Measurements from ENCODE around the gene UNC50.
"Not testable (repeated sequence)": the region's sequence is repeated elsewhere in the genome, so short reads cannot be mapped to it uniquely, and the experiment has no call there.

UNC50 gene

DNA sequence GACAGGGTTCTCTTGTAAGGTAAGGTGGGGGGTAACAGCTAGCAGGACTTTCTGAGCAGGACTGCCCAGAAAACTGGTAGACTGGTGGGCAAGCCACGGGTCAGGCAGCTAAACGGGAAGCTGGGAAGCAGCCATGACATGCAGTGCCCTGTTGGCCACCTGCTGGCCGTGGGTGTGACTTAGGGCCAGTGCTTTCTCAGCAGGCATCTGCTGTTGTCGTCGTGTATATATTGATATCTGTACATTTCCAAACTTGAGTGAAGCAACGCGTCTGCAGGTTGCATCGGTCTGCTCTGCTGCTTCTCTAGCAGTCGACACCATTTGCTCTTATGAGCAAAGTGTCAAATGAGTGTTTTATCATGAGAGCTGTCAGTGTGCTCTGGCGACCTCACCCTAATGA lies 31.1 kb upstream of the UNC50 start:
- DNase-seq: no peak

DNA sequence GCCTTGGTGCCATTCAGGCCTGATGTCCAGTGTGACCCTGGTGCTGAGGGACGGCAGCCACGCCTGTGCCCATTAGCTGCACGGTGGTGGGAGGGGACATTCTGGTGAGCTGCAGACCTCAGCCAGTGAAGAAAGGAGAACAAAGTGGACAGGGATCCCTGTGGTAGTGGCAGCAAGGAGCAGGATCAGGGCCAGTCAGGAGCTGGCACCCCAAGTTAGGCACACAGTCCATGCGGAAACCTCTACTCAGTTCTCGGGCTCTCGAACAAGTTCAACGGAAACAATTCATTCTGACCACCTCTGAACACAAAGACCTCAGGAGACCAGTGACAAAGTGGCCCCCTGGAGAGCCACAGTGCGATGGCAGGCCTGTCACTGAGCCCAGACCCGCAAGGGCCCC lies 30.2 kb upstream of the UNC50 start:
- DNase-seq: no peak

GRCh38 chr2:98579926-98580325 lies 28.5 kb upstream of the UNC50 start:
- DNase-seq: no peak

GRCh38 chr2:98580656-98581284 lies 27.6 kb upstream of the UNC50 start:
- DNase-seq: no peak

GRCh38 chr2:98582523-98582922 lies 25.9 kb upstream of the UNC50 start:
- no peak for DNase-seq

DNA sequence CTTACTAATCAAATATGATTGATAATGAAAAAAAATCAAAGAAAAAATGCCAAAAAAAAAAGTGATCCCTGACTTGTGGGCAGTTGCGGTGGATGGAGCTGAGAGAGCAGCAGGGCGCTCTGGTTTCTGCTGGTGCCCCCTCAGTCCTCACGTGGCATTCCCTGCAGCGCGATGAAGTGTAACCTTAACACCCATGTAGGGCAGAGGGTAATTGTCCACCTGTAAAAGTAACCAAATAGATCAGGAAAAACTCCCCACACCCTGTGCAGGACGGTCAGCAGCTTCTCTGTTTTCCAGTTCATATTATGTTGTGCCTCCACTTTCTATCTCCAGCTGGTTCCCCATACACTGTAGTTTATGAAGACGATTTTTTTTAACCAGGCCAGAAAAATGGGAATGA lies 25.1 kb upstream of the UNC50 start:
- DNase-seq: no peak

DNA sequence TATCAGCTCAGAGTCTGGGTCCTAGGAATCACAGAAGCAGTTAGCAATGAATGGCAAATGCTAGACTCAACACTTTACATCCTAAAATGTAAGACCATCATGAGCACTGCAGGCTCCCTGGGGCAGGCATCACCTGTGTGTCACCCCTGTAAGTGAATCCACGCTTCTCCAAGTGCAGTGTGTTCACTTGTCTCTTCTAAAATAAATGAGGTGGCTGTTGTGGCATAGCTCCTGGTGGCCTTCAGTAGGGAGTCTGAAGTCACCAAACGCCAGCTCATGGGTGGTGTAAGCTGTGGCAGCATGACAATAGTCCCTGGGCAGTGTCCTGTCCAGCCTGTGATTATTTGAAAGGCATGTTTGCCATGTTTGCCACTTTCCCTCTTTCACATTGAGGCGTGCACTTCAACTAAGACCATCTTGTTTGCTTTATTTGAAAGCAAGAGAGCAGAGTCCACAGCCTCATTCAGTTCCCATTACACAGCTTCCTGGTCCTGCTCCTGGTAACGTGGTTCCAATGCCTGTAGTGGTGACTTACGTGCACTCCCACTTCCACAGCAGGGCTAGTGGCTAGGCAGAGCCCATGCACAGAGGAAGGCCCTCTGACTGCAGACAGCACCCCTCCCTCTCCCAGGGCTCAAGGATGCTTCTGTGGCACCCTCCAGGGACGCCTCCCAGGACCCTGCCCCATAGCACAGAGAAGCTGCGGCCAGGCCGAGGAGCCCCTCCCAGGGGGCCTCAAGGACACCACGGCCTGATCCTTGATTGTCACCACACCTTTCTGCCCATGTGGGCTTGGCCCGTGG lies 24.4 kb upstream of the UNC50 start:
- no peak for DNase-seq

DNA sequence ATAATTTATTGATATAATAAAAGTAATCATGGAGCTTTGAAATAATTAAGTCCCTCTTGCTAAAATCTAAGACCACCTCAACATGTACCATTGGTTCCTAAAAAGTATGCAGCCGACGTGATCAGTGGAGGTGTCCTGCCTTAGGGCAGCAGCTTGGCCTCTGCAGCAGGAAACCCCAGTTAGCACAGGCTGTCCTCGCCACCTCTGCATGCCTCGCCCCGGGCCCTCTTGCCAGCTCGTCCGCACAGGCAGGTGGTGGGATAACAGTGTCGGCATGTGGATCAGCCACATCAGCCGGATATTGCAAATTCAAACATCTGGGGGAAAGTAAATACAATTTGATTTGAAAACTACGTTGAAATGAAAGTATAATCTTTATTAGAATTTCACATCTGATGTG lies 23.0 kb upstream of the UNC50 start:
- DNase-seq: no peak

GRCh38 chr2:98586551-98587140 lies 21.7 kb upstream of the UNC50 start:
- no peak for DNase-seq

DNA sequence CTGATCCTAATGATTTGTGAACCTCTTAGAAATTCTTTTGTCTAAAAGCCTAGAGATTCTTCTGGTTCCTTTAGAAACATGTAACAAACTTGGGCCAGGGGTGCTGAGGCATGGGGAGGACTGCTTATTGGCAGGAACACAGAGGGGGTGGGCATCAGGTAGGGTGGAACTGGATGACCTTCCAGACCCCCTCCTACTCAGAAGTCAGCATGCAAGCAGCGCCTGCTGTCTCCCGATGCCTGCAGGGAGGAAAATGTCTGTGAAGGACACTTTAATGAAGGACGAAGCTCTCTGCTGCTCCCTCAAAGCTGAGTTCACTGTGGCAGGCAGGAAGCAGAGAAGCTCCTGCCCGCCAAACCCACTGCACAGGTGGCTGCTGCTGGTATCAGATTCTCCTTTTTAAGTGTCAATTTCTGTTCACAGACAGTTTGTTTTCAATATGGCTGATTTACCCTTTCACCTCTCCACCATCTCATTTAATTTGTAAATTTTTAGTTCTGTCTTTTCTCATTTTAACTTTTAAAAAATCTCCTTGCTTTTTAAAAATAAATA lies 19.4 kb upstream of the UNC50 start:
- no peak for DNase-seq

GRCh38 chr2:98589489-98589888 lies 18.9 kb upstream of the UNC50 start:
- DNase-seq: no peak

GRCh38 chr2:98592565-98592964 lies 15.8 kb upstream of the UNC50 start:
- no peak for DNase-seq

- DNase-seq: not testable (repeated sequence)
Observed at GRCh38 chr2:98594665-98595064, 13.7 kb upstream of the UNC50 start.

DNA sequence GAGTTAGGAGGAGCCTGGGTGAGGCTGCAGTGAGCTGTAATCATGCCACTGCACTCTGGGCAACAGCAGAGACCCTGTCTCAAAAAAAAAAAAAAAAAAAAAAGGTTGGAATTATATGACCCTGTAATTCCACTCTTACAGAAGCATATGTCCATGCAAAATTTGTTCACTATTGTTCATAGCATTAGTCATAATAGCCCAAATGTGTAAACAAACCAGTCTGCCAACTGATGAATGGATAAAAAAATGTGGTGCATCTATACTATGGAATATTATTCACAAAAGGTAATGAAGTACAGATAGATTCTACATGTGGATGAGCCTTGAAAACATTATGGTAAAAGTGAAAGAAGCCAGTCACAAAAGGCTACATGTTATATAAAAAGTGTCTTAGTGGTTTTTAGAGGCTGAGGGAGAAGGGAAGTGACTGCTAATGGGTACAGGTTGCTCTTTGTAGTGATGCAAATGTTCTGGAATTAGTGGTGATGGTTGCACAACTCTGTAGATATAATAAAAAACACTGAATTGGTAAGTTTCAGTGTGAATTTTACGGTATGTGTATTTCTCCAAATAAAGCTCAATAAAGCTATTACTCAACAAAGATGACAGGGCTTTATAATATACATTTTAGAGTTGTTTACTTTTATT lies 9.5 kb upstream of the UNC50 start:
- no peak for DNase-seq

DNA sequence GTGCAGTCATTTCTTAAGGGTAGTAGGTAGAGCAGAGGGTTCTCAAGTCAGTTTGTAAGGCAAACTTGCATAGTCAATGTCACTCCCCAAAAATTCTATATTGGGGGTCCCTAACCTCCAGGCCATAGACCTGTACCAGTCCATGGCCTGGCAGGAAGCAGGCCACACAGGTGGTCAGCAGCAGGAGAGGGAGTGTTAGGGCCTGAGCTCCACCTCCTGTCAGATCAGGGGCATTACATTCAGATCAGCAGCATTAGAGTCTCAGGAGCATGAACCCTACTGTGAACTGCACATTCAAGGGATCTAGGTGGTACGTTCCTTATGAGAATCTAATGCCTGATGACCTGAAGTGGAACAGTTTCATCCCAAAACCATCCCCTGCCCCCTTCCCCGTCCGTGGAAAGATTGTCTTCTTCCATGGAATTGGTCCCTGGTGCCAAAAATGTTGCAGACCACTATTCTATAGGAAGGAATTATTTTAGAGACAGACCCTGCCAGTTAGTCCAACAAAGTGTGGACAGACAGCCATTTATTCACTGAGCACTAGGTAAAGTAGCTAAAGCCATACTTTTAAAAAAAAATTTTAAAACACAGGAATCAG lies 6.8 kb upstream of the UNC50 start:
- DNase-seq: no peak

GRCh38 chr2:98604547-98604946 lies 3.8 kb upstream of the UNC50 start:
- no peak for DNase-seq

DNA sequence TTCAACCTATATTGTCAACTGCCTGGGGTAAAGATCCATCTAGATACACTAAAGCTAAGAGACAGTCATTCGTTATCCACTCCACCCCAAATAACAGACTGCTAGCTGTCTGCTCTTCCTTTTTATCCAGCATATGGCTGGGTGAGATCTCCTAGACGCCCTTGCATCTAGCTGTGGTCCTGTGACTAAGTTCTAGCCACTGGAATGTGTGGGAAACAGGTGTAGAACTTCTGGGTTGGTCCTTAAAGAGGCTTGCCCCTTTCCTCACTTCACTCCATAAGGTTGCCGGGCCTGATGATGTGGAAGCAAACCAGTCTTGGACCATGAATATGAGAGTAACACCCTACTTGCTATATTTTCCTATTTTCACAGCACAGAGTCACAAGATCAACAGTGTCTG lies 3.3 kb upstream of the UNC50 start:
- no peak for DNase-seq

GRCh38 chr2:98606431-98606830 lies 2.0 kb upstream of the UNC50 start:
- DNase-seq: no peak

DNA sequence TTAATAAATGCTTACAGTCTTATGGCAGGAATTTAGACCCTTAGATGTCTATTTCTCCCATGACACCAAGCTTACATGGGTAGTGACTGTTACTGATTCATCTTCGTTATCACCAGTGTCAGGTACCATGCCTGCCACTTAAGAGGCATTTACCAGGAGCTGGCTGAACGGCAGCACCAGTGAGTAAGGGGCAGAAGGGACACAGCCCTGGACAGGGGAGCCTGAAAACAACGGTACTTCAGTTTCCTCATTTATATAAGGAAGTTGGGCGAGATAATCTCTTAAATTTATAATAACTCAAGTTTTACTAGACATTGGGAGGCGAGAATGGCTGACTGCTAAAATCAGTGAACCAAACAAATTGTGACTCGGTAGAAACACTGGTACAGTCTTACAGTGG lies 1.3 kb upstream of the UNC50 start:
- no peak for DNase-seq

- no peak for DNase-seq
Observed at GRCh38 chr2:98607741-98608115, 661 bp upstream of the UNC50 start.

- no peak for DNase-seq
Observed at GRCh38 chr2:98608962-98609604, 694 bp downstream of the UNC50 start.

DNA sequence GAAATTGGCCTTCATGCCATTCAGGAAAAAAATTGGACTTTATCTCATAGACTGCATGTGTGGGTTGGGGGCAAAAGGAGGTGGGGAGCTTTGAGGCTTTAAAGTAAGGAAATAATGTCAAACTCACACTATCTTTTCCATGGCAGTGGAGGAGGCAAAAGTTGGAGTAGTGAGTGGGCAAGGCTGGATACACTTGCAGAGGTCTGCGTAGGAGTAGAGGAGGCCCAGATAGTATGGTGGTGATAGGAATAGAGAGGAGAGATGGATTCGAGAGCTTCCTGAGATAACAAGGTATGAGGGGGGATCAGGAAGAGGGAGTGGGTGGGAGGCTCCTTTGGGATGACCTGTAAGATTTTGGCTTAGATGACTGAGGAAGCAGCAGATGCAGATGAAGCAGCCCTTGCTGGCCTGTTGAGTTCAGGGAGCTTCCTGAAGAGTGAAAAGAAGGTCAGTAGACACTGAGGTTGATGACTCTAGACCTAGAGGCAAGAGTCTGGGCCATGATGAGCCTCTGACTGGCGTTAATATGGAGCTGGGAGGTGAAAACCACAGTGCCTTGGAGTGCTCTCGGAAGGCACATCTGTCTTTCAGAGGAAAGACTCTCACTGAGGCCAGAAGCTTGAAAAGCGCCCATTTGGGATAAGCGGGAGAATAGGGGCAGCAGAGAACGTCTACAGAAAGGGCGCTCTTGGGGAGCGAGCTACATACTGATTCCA lies 5.8 kb downstream of the UNC50 start:
- no peak for DNase-seq
